B cell (primary cell): ENCODE results near the gene ZBTB37. TPM values are rescaled to one million over a fixed set of nuclear protein-coding genes. Genes with fewer than 3 reads are reported as not detected.

Source experiments
- ATAC-seq: fragments of 200-7000 bp; cut with Tn5 transposase; one replicate; pipeline ENCODE4 v1.10.0; 2021; ENCODE audit warnings: low read depth, mild to moderate bottlenecking, moderate number of reproducible peaks, moderate library complexity
- CTCF ChIA-PET: fragments of 350-600 bp; sonication (Branson Sonifier 250); formaldehyde crosslinking; loops from one replicate; lab custom pipeline; 2021; ENCODE audit warnings: antibody characterized with exemption, inconsistent platforms; lab: Charles Lee
- POLR2A ChIA-PET: fragments of 350-600 bp; sonication (Branson Sonifier 250); formaldehyde crosslinking; loops from one replicate; lab custom pipeline; 2021; ENCODE audit warnings: antibody characterized with exemption; lab: Charles Lee
- DNase-seq: peaks from one replicate; pipeline ENCODE4 v3.0.0; 2013
- H2AFZ ChIP-seq: 2 replicates; pipeline ENCODE4 v1.6.1; 2012; ENCODE audit warnings: mild to moderate bottlenecking, low read depth, low read length; ENCODE audit not compliant: insufficient read depth, poor library complexity, severe bottlenecking
- H3K27ac ChIP-seq, 2 donors: 1 replicate in 1 of 2; 2 replicates in 1 of 2; pipeline ENCODE4 v1.5.1; 2012 to 2013; ENCODE audit warnings: low read length in 2 of 2, mild to moderate bottlenecking in 2 of 2, moderate library complexity in 1 of 2
- H3K27me3 ChIP-seq, 4 experiments: fragments of 200-600 bp in 1 of 4; sonication (generic) in 1 of 4; replicated peaks in 1 of 4; 1 replicate in 2 of 4; 2 replicates in 2 of 4; pipeline versions ENCODE4 v1.6.1 to v1.7.0; 2013 to 2016; ENCODE audit warnings: low read length in 3 of 4, mild to moderate bottlenecking in 2 of 4, mixed read lengths in 1 of 4, moderate library complexity in 1 of 4; ENCODE audit not compliant: insufficient read depth in 4 of 4, control insufficient read depth in 3 of 4; ENCODE audit errors: control extremely low read depth in 1 of 4
- H3K36me3 ChIP-seq, 2 experiments: replicated peaks in 1 of 2; 1 replicate in 1 of 2; 2 replicates in 1 of 2; pipeline versions ENCODE4 v1.6.1 to v1.7.1; 2013; ENCODE audit warnings: low read length in 1 of 2; ENCODE audit not compliant: insufficient read depth in 2 of 2, control insufficient read depth in 1 of 2; ENCODE audit errors: control extremely low read depth in 1 of 2, extremely low read depth in 1 of 2
- H3K4me1 ChIP-seq, 2 donors: fragments of 200-600 bp in 1 of 2; sonication (generic) in 1 of 2; 1 replicate in 1 of 2; 2 replicates in 1 of 2; pipeline versions ENCODE4 v1.5.1 to v1.6.1; 2013 to 2017; ENCODE audit warnings: low read length in 2 of 2; ENCODE audit not compliant: control insufficient read depth in 2 of 2, insufficient read depth in 2 of 2
- H3K4me2 ChIP-seq: replicated peaks from 2 replicates; pipeline ENCODE3; 2012; ENCODE audit warnings: mild to moderate bottlenecking, low read depth, low read length; ENCODE audit not compliant: poor library complexity, severe bottlenecking
- H3K4me3 ChIP-seq, 5 experiments: fragments of 200-600 bp in 1 of 5; sonication (generic) in 1 of 5; 1 replicate in 3 of 5; 2 replicates in 2 of 5; pipeline versions ENCODE4 v1.5.1 to v1.7.0; 2011 to 2016; ENCODE audit warnings: low read length in 4 of 5, mild to moderate bottlenecking in 4 of 5, low read depth in 2 of 5, control low read depth in 1 of 5, moderate library complexity in 1 of 5; ENCODE audit not compliant: insufficient read depth in 1 of 5; ENCODE audit errors: control extremely low read depth in 1 of 5, extremely low read depth in 1 of 5
- H3K79me2 ChIP-seq: fragments of 200-600 bp; sonication (generic); one replicate; pipeline ENCODE4 v1.6.0; 2016; ENCODE audit warnings: low read length; ENCODE audit not compliant: control insufficient read depth, insufficient read depth
- H3K9ac ChIP-seq: fragments of 200-600 bp; sonication (generic); 2 replicates; pipeline ENCODE4 v1.6.1; 2017; ENCODE audit warnings: mild to moderate bottlenecking, low read length, moderate library complexity
- H3K9me3 ChIP-seq, 3 donors: one replicate each; pipeline versions ENCODE4 v1.6.1 to v1.7.1; 2013; ENCODE audit warnings: low read length in 2 of 3; ENCODE audit not compliant: control insufficient read depth in 2 of 3, insufficient read depth in 1 of 3; ENCODE audit errors: control extremely low read depth in 1 of 3
- H4K20me1 ChIP-seq: 2 replicates; pipeline ENCODE4 v1.6.0; 2012; ENCODE audit warnings: mild to moderate bottlenecking, low read length; ENCODE audit not compliant: insufficient read depth, control insufficient read depth, poor library complexity, severe bottlenecking
- H3K27ac Mint-ChIP-seq: one replicate; pipeline ENCODE4 v1.8.0; 2021; ENCODE audit warnings: mixed read lengths
- H3K27me3 Mint-ChIP-seq: one replicate; pipeline ENCODE4 v1.8.0; 2021; ENCODE audit warnings: mixed read lengths
- H3K4me1 Mint-ChIP-seq: one replicate; pipeline ENCODE4 v1.8.0; 2021; ENCODE audit warnings: mixed read lengths
- H3K4me3 Mint-ChIP-seq: one replicate; pipeline ENCODE4 v1.8.0; 2021; ENCODE audit warnings: mixed read lengths
- H3K9me3 Mint-ChIP-seq: one replicate; pipeline ENCODE4 v1.8.0; 2022; ENCODE audit warnings: mixed read lengths; ENCODE audit not compliant: insufficient read depth
- EZH2 ChIP-seq: IDR thresholded peaks from 2 replicates; pipeline ENCODE4 v1.6.1; 2012; ENCODE audit warnings: borderline replicate concordance, low read depth, mild to moderate bottlenecking, moderate library complexity, low read length; ENCODE audit not compliant: insufficient read depth, poor library complexity, severe bottlenecking
- WGBS: methylation state at CpG from one replicate; pipeline ENCODE4 v1.1.5; 2013; ENCODE audit warnings: missing lambda C conversion rate; ENCODE audit not compliant: insufficient coverage; 5-methylcytosine and 5-hydroxymethylcytosine counted together
- intact Hi-C: fragments of 100-400 bp; cut with micrococcal nuclease; formaldehyde crosslinking; loops from one replicate; pipeline ENCODE4 v1.10.0; 2022
- polyA plus RNA-seq: library from polyadenylated mRNA; depleted of rRNA; stranded (reverse); fragments of >200 nt; gene quantifications from 2 replicates; pipeline ENCODE4 v1.2.3, GENCODE V29; 2012
- total RNA-seq, 2 donors: library from RNA; stranded (reverse); fragments of 120-200 nt in 1 of 2; gene quantifications; 1 replicate in 1 of 2; 2 replicates in 1 of 2; pipeline versions ENCODE4 v1.2.3 to v1.2.4, GENCODE V29; 2013 to 2022
- TF ChIP-seq, protein P1 (sequence below): fragments of 200-600 bp; IDR thresholded peaks from one replicate; pipeline ENCODE4 v1.8.0; 2022; ENCODE audit warnings: antibody characterized with exemption, mild to moderate bottlenecking

The ZBTB37 gene
- total and polyA plus RNA-seq, 2 donors (not counting 1 experiment from before 2014, with no cell fraction given): 4.9 to 37.1 TPM

DNA sequence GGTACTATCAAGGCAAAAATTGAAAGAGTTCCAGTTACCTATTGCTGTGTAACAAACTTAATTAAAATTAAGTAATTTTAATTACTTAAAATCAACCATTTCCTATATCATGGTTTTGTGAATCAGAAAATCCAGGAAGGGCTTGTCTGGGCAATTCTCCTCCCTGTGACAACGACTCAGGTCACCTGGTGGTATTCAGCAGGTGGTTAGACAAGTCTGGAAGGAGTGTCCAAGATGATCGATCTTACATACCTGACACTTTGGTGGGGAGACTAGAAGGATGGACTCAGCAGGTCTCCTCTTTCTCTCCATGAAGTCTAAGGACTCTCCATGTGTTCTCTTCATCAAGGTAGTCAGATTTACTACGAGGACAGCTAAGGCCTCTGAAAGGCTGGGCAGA is 26.0 kb downstream of the ZBTB37 start:
- H3K27me3 Mint-ChIP-seq: no peaks in the 10 kb centered on the region
- POLR2A ChIA-PET: no interaction called here
- WGBS: 56% methylated on average over 1 of the region's 3 CpGs
- DNase-seq (no peak), ATAC-seq (no peak)
- no peak overlapping the region for H3K27ac Mint-ChIP-seq
- TF ChIP-seq, protein P1, sequence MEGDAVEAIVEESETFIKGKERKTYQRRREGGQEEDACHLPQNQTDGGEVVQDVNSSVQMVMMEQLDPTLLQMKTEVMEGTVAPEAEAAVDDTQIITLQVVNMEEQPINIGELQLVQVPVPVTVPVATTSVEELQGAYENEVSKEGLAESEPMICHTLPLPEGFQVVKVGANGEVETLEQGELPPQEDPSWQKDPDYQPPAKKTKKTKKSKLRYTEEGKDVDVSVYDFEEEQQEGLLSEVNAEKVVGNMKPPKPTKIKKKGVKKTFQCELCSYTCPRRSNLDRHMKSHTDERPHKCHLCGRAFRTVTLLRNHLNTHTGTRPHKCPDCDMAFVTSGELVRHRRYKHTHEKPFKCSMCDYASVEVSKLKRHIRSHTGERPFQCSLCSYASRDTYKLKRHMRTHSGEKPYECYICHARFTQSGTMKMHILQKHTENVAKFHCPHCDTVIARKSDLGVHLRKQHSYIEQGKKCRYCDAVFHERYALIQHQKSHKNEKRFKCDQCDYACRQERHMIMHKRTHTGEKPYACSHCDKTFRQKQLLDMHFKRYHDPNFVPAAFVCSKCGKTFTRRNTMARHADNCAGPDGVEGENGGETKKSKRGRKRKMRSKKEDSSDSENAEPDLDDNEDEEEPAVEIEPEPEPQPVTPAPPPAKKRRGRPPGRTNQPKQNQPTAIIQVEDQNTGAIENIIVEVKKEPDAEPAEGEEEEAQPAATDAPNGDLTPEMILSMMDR: no peak
- TF ChIP-seq EZH2: no peak
- Histone ChIP-seq H3K9ac (no peak overlapping the region), H3K4me2 (no peak overlapping the region), H3K79me2 (peaks cover 30% of the 10 kb centered on the region), H3K4me1 (peaks cover 0 to 13% of the 10 kb centered on the region in 2 donors), H3K9me3 (no peaks in the 10 kb centered on the region), H4K20me1 (peaks cover 6% of the 10 kb centered on the region), H3K36me3 (peaks cover 3 to 7% of the 10 kb centered on the region in 2 experiments), H2AFZ (no peak overlapping the region), H3K27ac (no peak overlapping the region), H3K4me3 (no peak overlapping the region), H3K27me3 (no peaks in the 10 kb centered on the region)
- intact Hi-C loops: no loop called here
- CTCF ChIA-PET: no interaction called here
- no peaks in the 10 kb centered on the region for H3K9me3 Mint-ChIP-seq
- H3K4me1 Mint-ChIP-seq: peaks cover 19% of the 10 kb centered on the region
- H3K4me3 Mint-ChIP-seq: no peak overlapping the region

DNA sequence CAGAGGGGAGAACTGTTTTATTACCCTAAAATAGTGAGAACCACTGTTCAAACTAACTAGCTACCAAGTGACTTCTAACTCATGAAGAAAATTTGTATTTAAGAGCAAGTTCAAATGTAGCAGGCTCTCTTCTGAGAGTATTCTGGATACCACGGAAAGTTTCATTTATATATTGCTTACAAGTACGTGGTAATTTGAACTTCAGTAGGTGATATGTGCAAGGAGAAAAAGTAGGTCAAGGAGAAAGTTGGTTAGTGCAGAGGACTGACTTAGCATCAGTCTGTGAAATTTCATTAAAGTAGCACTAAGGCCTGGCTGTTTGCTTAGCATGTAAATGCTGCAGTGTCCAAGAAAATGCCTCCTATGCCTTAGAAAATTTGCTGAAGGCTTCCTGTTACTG is 32.2 kb downstream of the ZBTB37 start:
- H3K4me1 Mint-ChIP-seq: peaks cover 18% of the 10 kb centered on the region
- Histone ChIP-seq H3K27me3 (no peaks in the 10 kb centered on the region), H3K9me3 (no peaks in the 10 kb centered on the region), H3K79me2 (peaks cover 11% of the 10 kb centered on the region), H3K4me2 (no peak overlapping the region), H3K36me3 (peaks cover 0 to 2% of the 10 kb centered on the region in 2 experiments), H3K9ac (no peak overlapping the region), H3K27ac (no peak overlapping the region), H4K20me1 (no peaks in the 10 kb centered on the region), H2AFZ (no peak overlapping the region), H3K4me3 (no peak overlapping the region), H3K4me1 (peaks cover 0 to 13% of the 10 kb centered on the region in 2 donors)
- H3K27ac Mint-ChIP-seq: no peak overlapping the region
- ATAC-seq (no peak), DNase-seq (no peak)
- ChIA-PET CTCF (no interaction called here), POLR2A (no interaction called here)
- H3K9me3 Mint-ChIP-seq: no peaks in the 10 kb centered on the region
- WGBS: 100% methylated on average over 1 of the region's 2 CpGs
- intact Hi-C loops: no loop called here
- TF ChIP-seq EZH2: no peak
- TF ChIP-seq, protein P1: no peak
- H3K4me3 Mint-ChIP-seq: no peak overlapping the region
- no peaks in the 10 kb centered on the region for H3K27me3 Mint-ChIP-seq
